ENCODE measurements around the gene FARSB.

Gene FARSB

DNA sequence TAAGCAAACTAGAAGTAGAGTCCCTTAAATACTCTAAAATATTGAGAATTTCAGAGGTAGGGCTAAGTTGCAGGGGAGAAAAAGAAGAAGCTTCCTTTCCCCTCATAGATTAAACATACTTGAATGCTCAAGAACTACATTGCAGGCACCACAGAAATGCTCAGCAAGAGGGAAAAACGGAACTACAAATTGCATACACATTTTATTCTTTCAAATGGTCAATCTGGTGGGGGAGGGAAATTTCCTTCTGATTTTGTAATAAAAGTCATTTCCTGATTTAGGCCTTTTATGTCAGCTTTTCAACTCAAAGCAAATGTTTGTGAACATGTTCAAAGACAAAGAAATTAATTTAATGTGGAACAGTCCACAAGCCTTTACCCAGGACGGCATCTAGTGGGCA, 33.0 kb downstream of the FARSB start:
- H3K4me3 ChIP-seq (ENCODE audit: low read depth, low read length), result no peak overlapping the region
- DNase-seq (ENCODE audit: low read depth), result no peak
- TF ChIP-seq, protein P1, sequence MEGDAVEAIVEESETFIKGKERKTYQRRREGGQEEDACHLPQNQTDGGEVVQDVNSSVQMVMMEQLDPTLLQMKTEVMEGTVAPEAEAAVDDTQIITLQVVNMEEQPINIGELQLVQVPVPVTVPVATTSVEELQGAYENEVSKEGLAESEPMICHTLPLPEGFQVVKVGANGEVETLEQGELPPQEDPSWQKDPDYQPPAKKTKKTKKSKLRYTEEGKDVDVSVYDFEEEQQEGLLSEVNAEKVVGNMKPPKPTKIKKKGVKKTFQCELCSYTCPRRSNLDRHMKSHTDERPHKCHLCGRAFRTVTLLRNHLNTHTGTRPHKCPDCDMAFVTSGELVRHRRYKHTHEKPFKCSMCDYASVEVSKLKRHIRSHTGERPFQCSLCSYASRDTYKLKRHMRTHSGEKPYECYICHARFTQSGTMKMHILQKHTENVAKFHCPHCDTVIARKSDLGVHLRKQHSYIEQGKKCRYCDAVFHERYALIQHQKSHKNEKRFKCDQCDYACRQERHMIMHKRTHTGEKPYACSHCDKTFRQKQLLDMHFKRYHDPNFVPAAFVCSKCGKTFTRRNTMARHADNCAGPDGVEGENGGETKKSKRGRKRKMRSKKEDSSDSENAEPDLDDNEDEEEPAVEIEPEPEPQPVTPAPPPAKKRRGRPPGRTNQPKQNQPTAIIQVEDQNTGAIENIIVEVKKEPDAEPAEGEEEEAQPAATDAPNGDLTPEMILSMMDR (conservative IDR thresholded peaks at IDR 0.05; ENCODE audit: low read depth, low read length), result no peak

DNA sequence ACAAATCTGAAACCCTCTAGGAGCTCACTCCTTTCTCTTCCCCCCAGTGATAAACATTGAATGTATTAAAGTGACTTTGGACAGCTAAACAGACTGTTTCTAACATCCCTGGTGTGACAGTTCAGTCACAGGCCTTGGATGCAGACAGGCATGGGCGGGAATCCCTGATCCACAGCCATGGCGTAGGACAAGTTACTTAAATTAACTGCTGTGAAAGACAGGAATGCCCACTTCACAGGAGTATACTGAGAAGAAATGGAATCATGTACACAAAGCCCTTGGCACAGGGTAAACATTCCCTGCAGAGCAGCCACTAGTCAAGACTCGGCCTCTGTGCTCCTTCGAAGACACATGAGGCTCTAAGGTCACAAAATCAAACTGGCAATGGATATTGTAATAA, 34.0 kb downstream of the FARSB start:
- H3K4me3 ChIP-seq (ENCODE audit: low read depth, low read length), result no peak overlapping the region
- TF ChIP-seq, protein P1 (conservative IDR thresholded peaks at IDR 0.05; ENCODE audit: low read depth, low read length), result no peak
- DNase-seq (ENCODE audit: low read depth), result no peak

DNA sequence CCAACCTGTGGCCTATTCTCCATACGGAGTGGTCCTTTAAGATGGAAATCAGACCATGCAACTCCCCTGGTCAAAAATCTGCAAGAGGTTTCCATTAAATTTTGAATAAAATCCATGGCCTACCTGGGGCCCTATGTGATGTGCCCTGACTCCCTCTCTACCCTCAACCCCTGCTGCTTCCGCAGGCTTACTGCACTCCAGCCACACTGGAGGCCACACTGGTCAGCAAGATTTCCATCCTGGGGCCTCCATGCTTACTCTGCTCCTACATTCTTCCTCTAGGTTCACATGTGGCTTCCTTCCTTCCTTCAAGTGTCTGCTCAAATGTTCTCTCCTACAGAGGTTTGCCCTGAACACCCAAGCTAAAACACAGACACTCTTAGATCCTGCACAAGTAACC, 40.6 kb downstream of the FARSB start:
- H3K4me3 ChIP-seq (ENCODE audit: low read depth, low read length), result no peak overlapping the region
- DNase-seq (ENCODE audit: low read depth), result no peak
- TF ChIP-seq, protein P1 (conservative IDR thresholded peaks at IDR 0.05; ENCODE audit: low read depth, low read length), result no peak

DNA sequence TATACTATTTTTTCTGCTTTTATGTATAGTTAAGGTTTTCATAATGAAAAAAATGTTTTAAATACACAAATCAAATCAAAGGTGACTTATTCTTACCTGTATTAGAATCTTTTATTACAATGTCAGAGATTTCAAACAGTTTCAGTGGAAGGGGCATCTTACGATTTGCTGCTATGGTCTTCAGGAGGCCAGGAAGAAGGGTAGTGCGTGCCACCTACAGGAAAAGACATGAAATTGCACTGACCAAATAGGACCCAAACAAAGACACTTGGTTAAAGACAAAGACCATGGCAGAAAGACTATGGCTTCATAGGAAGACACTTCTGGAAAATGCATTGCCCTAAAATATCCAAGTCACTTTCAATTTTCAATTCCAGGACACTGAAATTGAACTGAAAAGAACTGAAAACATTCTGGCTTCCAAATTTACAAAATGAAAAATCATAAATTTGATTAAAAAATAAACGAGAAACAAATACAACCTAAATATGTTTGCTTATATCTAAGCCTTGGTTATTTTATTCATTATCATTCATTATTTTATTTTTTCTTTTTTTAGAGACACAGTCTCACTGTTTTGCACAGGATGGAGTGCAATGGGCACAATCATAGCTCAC, 42.1 kb downstream of the FARSB start:
- DNase-seq (ENCODE audit: low read depth), result peak; percentile 82
- no peak overlapping the region for H3K4me3 ChIP-seq (ENCODE audit: low read depth, low read length)
- TF ChIP-seq, protein P1 (conservative IDR thresholded peaks at IDR 0.05; ENCODE audit: low read depth, low read length), result peak; percentile 90

DNA sequence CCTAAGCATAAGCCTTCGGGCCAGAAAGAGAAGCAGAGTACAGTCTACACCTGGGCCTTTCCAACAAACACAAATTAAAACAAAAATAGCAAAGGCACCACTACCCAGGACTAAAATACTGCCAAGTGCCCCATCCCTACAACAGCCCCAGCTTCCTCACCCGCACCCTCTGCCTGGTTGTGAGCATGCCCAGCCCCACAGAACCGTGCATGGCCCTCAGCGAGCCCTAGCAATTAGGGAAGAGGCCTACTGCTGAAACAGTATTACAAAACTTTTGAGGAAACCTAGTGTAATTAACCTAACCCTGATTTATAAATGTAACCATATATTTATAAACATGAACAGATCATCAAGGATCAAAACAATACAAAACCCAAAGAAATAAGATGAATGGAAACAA, 44.2 kb downstream of the FARSB start:
- DNase-seq (ENCODE audit: low read depth), result no peak
- TF ChIP-seq, protein P1 (conservative IDR thresholded peaks at IDR 0.05; ENCODE audit: low read depth, low read length), result no peak
- H3K4me3 ChIP-seq (ENCODE audit: low read depth, low read length), result no peak overlapping the region

DNA sequence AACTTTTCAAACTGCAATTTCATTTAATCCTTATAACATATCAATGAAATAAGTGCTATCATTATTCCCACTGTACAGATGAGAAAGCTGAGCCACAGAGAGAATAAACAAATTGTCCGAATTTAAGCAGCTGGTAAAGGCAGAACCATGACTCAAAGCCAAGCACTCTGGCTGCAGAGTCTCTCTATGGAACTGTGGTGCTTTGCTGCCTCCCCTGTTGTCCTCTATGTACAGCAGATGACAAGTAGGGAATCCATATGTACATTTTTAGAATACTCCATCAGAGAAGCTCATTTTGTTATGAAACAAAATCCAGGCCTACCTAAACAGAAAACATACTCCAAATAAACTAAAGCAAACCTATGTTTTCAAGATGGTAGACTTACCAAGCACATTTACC, 45.1 kb downstream of the FARSB start:
- TF ChIP-seq, protein P1 (conservative IDR thresholded peaks at IDR 0.05; ENCODE audit: low read depth, low read length), result peak; percentile 43
- no peak overlapping the region for H3K4me3 ChIP-seq (ENCODE audit: low read depth, low read length)
- DNase-seq (ENCODE audit: low read depth), result peak; percentile 56

DNA sequence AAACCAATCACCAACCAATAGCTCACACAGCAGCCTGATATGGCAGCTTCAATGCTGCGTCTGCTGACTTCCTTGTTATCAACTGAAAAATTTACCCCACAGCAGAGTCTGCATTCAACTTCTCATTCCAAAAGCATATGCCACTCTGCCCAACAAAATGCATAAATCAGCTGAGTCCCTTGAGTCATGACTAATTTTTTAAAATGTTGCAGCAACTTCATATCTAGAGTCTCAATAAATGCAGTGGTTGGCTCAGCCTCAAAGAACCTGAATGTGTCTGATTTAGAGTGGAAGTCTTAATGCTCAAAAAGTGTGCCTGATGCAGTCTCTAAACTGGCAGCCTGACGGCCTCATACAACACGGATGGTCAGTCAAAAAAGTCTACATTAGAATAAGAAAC, 46.5 kb downstream of the FARSB start:
- no peak overlapping the region for H3K4me3 ChIP-seq (ENCODE audit: low read depth, low read length)
- peak; percentile 31 for DNase-seq (ENCODE audit: low read depth)
- TF ChIP-seq, protein P1 (conservative IDR thresholded peaks at IDR 0.05; ENCODE audit: low read depth, low read length), result no peak

All from choroid plexus epithelial cell (primary cell).